ENCODE data around the gene RBM38.

- TF ChIP-seq CTCF (IDR thresholded peaks at IDR 0.05; ENCODE audit: borderline replicate concordance, extremely low read depth, low read length, poor library complexity, severe bottlenecking) (no peak), EZH2 (IDR thresholded peaks at IDR 0.05; ENCODE audit: borderline replicate concordance, low read depth, low read length, severe bottlenecking) (no peak)
These were observed 13.3 kb downstream of the RBM38 start for GRCh38 chr20:57404419-57405072.

Measured in DND-41 (cell line).